Calu3 (cell line): ENCODE data around the gene ATPAF1. TPM values are rescaled to one million over a fixed set of nuclear protein-coding genes. Genes with fewer than 3 reads are reported as not detected.

Source experiments
- BruUV-seq: library from RNA; stranded (reverse); fragments of 400-500 nt; replicated peaks from 2 replicates; lab custom pipeline; 2021; lab: Mats Ljungman, UMichigan
- CTCF ChIA-PET: fragments of 300-600 bp; sonication (Branson Sonifier 250); formaldehyde crosslinking; loops from one replicate; lab custom pipeline; 2022; ENCODE audit warnings: antibody characterized with exemption; lab: Charles Lee
- DNase-seq: peaks from one replicate; pipeline ENCODE4 v3.0.0; 2022
- H3K27ac Mint-ChIP-seq: one replicate; pipeline ENCODE4 v1.8.0; 2022; ENCODE audit warnings: mixed read lengths; ENCODE audit not compliant: unreplicated experiment
- H3K27me3 Mint-ChIP-seq: one replicate; pipeline ENCODE4 v1.8.0; 2022; ENCODE audit warnings: mixed read lengths; ENCODE audit not compliant: unreplicated experiment
- H3K36me3 Mint-ChIP-seq: one replicate; pipeline ENCODE4 v1.8.0; 2022; ENCODE audit warnings: mild to moderate bottlenecking, moderate library complexity, mixed read lengths; ENCODE audit not compliant: insufficient read depth, unreplicated experiment
- H3K4me1 Mint-ChIP-seq: one replicate; pipeline ENCODE4 v1.8.0; 2022; ENCODE audit warnings: mild to moderate bottlenecking, low read depth, mixed read lengths; ENCODE audit not compliant: unreplicated experiment
- H3K4me3 Mint-ChIP-seq: one replicate; pipeline ENCODE4 v1.8.0; 2022; ENCODE audit warnings: mild to moderate bottlenecking, low read depth, moderate library complexity, mixed read lengths; ENCODE audit not compliant: unreplicated experiment
- H3K9me3 Mint-ChIP-seq: one replicate; pipeline ENCODE4 v1.8.0; 2022; ENCODE audit warnings: low read depth, mixed read lengths; ENCODE audit not compliant: unreplicated experiment
- CTCF ChIP-seq: fragments of 200-600 bp; IDR thresholded peaks from one replicate; pipeline ENCODE4 v1.8.0; 2022; ENCODE audit warnings: antibody characterized with exemption; ENCODE audit not compliant: unreplicated experiment
- intact Hi-C: fragments of 100-400 bp; cut with micrococcal nuclease; formaldehyde crosslinking; loops from one replicate; pipeline ENCODE4 v1.10.0; 2022; ENCODE audit not compliant: unreplicated experiment
- total RNA-seq: library from RNA; stranded (reverse); gene quantifications from 2 replicates; pipeline ENCODE4 v1.2.3, GENCODE V29; 2022

The ATPAF1 gene
- total RNA-seq, 1 experiment from 2014 or later: 34.5 TPM

GRCh38 chr1:46618754-46619415 is 49.3 kb downstream of the ATPAF1 start:
- no peaks in the 10 kb centered on the region for H3K9me3 Mint-ChIP-seq
- no peak for TF ChIP-seq CTCF
- peaks cover 12% of the 10 kb centered on the region for H3K27me3 Mint-ChIP-seq
- intact Hi-C loops: no loop called here
- no peak overlapping the region for H3K27ac Mint-ChIP-seq
- peaks cover 15% of the 10 kb centered on the region for H3K4me1 Mint-ChIP-seq
- no peak overlapping the region for H3K4me3 Mint-ChIP-seq
- CTCF ChIA-PET: interaction anchor here (0.6 to 1.4 kb wide), 2 partner anchors 106 to 180 kb away, joined by 3 read pairs; no protein-coding TSS in a partner anchor
- no peak for DNase-seq
- no TSS peak for BruUV-seq
- H3K36me3 Mint-ChIP-seq: peaks cover 14% of the 10 kb centered on the region

GRCh38 chr1:46617833-46618232 is 50.3 kb downstream of the ATPAF1 start:
- CTCF ChIA-PET: interaction anchor here (1.2 to 1.4 kb wide), 2 partner anchors 107 to 176 kb away, joined by 3 read pairs; no protein-coding TSS in a partner anchor
- H3K27me3 Mint-ChIP-seq: peaks cover 12% of the 10 kb centered on the region
- H3K36me3 Mint-ChIP-seq: peaks cover 14% of the 10 kb centered on the region
- TF ChIP-seq CTCF: no peak
- intact Hi-C loops: no loop called here
- peaks cover 15% of the 10 kb centered on the region for H3K4me1 Mint-ChIP-seq
- no peaks in the 10 kb centered on the region for H3K9me3 Mint-ChIP-seq
- DNase-seq: no peak
- no peak overlapping the region for H3K27ac Mint-ChIP-seq
- BruUV-seq: no TSS peak
- H3K4me3 Mint-ChIP-seq: peak overlapping the region; percentile 90

- peaks cover 15% of the 10 kb centered on the region for H3K4me1 Mint-ChIP-seq
- TF ChIP-seq CTCF: no peak
- peaks cover 14% of the 10 kb centered on the region for H3K36me3 Mint-ChIP-seq
- no TSS peak for BruUV-seq
- peak overlapping the region; percentile 90 for H3K4me3 Mint-ChIP-seq
- intact Hi-C loops: no loop called here
- no peaks in the 10 kb centered on the region for H3K9me3 Mint-ChIP-seq
- DNase-seq: no peak
- CTCF ChIA-PET: interaction anchor here (0.9 to 1.4 kb wide), 3 partner anchors 13 to 175 kb away, joined by 3 to 6 read pairs (median 3); partner anchors contain the start of gene MKNK1
- H3K27ac Mint-ChIP-seq: peak overlapping the region; percentile 62
- H3K27me3 Mint-ChIP-seq: peaks cover 12% of the 10 kb centered on the region
These were observed 50.9 kb downstream of the ATPAF1 start for GRCh38 chr1:46617108-46617800.

GRCh38 chr1:46616277-46617107 is 51.7 kb downstream of the ATPAF1 start, which contains the start of gene MOB3C:
Gene MOB3C, minus strand, starts transcription at chr1:46616811. Its CDS starts 3,490 bp downstream, at chr1:46613321.
- intact Hi-C loops: no loop called here
- Mint-ChIP-seq H3K27ac (peak within 1 kb of the TSS; percentile 62), H3K4me3 (peak within 1 kb of the TSS; percentile 90), H3K27me3 (peaks cover 12% of the 10 kb centered on the region), H3K36me3 (peaks cover 14% of the 10 kb centered on the region), H3K9me3 (no peaks in the 10 kb centered on the region), H3K4me1 (peaks cover 15% of the 10 kb centered on the region)
- BruUV-seq: no TSS peak
- no peak for TF ChIP-seq CTCF
- peak; percentile 71 for DNase-seq
- CTCF ChIA-PET: interaction anchor here (0.6 to 1.4 kb wide), 7 partner anchors 13 to 174 kb away, joined by 3 to 6 read pairs (median 3); partner anchors contain the start of gene MKNK1
